ENCODE results near the gene TRMT2A.

TRMT2A gene

DNA sequence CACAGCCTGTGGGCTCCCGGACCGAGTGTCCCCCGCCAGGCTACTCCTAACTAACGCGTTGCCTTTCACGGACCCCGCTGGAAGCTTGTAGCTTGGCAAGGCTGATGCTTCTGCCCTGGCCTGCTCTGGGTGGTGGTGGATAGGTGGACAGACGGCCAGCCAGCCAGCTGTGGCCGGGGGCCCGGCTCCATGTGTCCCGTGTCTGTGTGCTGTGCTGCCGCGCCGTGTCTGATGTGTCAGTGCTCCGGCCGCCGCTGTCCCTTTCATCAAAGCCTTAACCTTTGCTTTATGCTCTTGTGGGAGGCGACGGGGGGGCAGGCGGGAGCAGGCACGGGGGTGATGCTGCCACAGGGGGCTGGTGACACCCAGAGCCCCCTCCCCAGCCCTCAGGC is 28.8 kb upstream of the TRMT2A start:
- Histone ChIP-seq H3F3A (ENCODE audit: low read depth) (no peaks in the 10 kb centered on the region), H4K20me1 (ENCODE audit: insufficient read depth, low read length, poor library complexity, severe bottlenecking) (no peaks in the 10 kb centered on the region), H3K4me3 (ENCODE audit: low read length, poor library complexity, severe bottlenecking) (no peak overlapping the region), H3K9ac (ENCODE audit: low read depth, low read length, poor library complexity, severe bottlenecking) (no peak overlapping the region), H2AFZ (ENCODE audit: low read length) (no peak overlapping the region), H3K9me3 (ENCODE audit: insufficient read depth, low read depth, low read length) (no peaks in the 10 kb centered on the region), H3K36me3 (ENCODE audit: insufficient read depth, low read length) (no peaks in the 10 kb centered on the region), H3K27me3 (ENCODE audit: insufficient read depth, low read length, poor library complexity, severe bottlenecking) (no peaks in the 10 kb centered on the region), H3K79me2 (ENCODE audit: insufficient read depth, low read length) (no peaks in the 10 kb centered on the region), H3K9me2 (replicated peaks; ENCODE audit: low read depth, low read length) (no peaks in the 10 kb centered on the region), H3K4me1 (ENCODE audit: insufficient read depth, low read length, poor library complexity, severe bottlenecking) (peaks cover 12% of the 10 kb centered on the region), H3K4me2 (ENCODE audit: low read depth, low read length, poor library complexity, severe bottlenecking) (no peak overlapping the region)
- TF ChIP-seq EZH2phosphoT487 (IDR thresholded peaks at IDR 0.05; ENCODE audit: borderline replicate concordance): no peak
- TF ChIP-seq, protein P1, sequence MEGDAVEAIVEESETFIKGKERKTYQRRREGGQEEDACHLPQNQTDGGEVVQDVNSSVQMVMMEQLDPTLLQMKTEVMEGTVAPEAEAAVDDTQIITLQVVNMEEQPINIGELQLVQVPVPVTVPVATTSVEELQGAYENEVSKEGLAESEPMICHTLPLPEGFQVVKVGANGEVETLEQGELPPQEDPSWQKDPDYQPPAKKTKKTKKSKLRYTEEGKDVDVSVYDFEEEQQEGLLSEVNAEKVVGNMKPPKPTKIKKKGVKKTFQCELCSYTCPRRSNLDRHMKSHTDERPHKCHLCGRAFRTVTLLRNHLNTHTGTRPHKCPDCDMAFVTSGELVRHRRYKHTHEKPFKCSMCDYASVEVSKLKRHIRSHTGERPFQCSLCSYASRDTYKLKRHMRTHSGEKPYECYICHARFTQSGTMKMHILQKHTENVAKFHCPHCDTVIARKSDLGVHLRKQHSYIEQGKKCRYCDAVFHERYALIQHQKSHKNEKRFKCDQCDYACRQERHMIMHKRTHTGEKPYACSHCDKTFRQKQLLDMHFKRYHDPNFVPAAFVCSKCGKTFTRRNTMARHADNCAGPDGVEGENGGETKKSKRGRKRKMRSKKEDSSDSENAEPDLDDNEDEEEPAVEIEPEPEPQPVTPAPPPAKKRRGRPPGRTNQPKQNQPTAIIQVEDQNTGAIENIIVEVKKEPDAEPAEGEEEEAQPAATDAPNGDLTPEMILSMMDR (conservative IDR thresholded peaks at IDR 0.05; ENCODE audit: low read length): no peak

DNA sequence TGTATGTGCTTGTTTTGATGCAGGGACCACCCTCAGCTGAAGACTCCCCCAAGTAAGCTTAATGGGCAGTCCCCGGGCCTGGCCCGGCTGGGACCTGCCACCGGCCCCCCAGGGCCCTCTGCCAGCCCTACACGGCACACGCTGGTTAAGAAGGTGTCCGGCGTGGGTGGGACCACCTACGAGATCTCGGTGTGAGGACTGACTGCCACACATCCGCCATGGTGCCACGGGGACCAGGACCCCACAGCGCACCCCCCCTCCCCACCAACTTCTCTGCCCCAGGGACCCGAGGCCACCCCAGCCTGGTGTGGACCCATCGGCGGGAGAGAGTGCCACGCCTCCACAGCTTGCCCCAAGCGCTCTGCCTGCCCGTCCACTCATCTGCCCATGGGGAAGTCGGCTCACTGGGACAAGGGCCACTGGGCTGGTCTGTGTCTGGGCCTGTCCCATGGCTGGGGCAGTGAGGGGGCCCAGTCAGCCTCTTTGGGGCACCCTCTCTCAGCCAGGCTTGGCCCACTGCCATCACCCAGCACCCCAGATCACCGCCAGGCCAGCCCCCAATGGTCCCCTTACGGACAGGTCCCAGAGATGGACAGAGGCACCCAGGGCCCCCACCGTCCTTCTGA is 28.3 kb upstream of the TRMT2A start:
- H3K4me2 ChIP-seq (ENCODE audit: low read depth, low read length, poor library complexity, severe bottlenecking): no peak overlapping the region
- peaks cover 12% of the 10 kb centered on the region for H3K4me1 ChIP-seq (ENCODE audit: insufficient read depth, low read length, poor library complexity, severe bottlenecking)
- no peaks in the 10 kb centered on the region for H4K20me1 ChIP-seq (ENCODE audit: insufficient read depth, low read length, poor library complexity, severe bottlenecking)
- no peaks in the 10 kb centered on the region for H3K9me3 ChIP-seq (ENCODE audit: insufficient read depth, low read depth, low read length)
- no peak overlapping the region for H3K9ac ChIP-seq (ENCODE audit: low read depth, low read length, poor library complexity, severe bottlenecking)
- no peaks in the 10 kb centered on the region for H3K9me2 ChIP-seq (replicated peaks; ENCODE audit: low read depth, low read length)
- H3K4me3 ChIP-seq (ENCODE audit: low read length, poor library complexity, severe bottlenecking): no peak overlapping the region
- TF ChIP-seq, protein P1 (conservative IDR thresholded peaks at IDR 0.05; ENCODE audit: low read length): no peak
- TF ChIP-seq EZH2phosphoT487 (IDR thresholded peaks at IDR 0.05; ENCODE audit: borderline replicate concordance): no peak
- no peaks in the 10 kb centered on the region for H3K36me3 ChIP-seq (ENCODE audit: insufficient read depth, low read length)
- no peaks in the 10 kb centered on the region for H3K79me2 ChIP-seq (ENCODE audit: insufficient read depth, low read length)
- H2AFZ ChIP-seq (ENCODE audit: low read length): no peak overlapping the region
- no peaks in the 10 kb centered on the region for H3F3A ChIP-seq (ENCODE audit: low read depth)
- H3K27me3 ChIP-seq (ENCODE audit: insufficient read depth, low read length, poor library complexity, severe bottlenecking): no peaks in the 10 kb centered on the region

DNA sequence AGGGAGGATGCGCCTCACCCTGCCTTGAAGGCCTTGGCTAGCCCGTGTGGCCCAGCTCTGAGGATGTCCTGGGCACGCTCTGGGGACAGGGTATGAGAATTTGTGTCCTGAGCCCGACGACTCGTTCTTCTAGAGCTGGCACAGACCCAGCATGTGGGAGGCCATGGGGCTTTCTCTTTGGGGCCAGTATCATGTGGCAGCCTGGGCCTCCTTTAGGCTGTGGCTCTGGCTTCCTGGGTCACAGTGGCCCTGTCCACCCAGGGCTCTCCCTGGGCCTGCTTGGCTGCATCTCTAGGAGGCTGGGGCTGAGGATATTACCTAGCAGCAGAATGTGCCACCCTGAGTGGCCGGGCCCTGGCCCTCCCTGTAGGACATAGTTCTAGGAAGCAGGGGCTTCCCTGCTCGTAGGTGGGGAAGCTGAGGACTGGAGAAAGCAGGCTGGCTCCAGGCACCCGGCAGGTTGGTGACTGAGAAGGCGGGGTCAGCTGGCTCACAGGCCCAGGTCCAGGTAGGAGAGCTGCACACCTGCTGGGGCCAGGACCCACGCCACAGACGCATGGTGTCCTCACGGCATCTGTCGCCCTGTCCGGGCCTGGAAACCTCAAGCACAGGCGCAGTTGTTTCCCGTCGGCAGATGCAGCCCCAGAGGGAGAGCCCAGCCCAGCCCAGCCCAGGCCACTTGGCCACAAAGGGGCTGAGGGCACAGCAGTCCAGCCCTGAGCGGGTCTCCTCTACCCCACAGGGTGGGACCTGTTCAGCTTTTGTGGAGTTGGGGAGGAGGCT is 27.0 kb upstream of the TRMT2A start:
- Histone ChIP-seq H3K4me2 (ENCODE audit: low read depth, low read length, poor library complexity, severe bottlenecking) (no peak overlapping the region), H3K36me3 (ENCODE audit: insufficient read depth, low read length) (no peaks in the 10 kb centered on the region; the same call in 1 of the 2 replicates), H3F3A (ENCODE audit: low read depth) (no peaks in the 10 kb centered on the region)

More for the DNA sequence above, 27.0 kb upstream of the TRMT2A start:
- no peak overlapping the region for H3K9ac ChIP-seq (ENCODE audit: low read depth, low read length, poor library complexity, severe bottlenecking)
- no peak overlapping the region for H3K4me3 ChIP-seq (ENCODE audit: low read length, poor library complexity, severe bottlenecking)
- H2AFZ ChIP-seq (ENCODE audit: low read length): no peak overlapping the region
- H3K4me1 ChIP-seq (ENCODE audit: insufficient read depth, low read length, poor library complexity, severe bottlenecking): peaks cover 12% of the 10 kb centered on the region
- no peaks in the 10 kb centered on the region for H3K9me2 ChIP-seq (replicated peaks; ENCODE audit: low read depth, low read length)
- H3K27me3 ChIP-seq (ENCODE audit: insufficient read depth, low read length, poor library complexity, severe bottlenecking): no peaks in the 10 kb centered on the region
- no peaks in the 10 kb centered on the region for H4K20me1 ChIP-seq (ENCODE audit: insufficient read depth, low read length, poor library complexity, severe bottlenecking)
- no peaks in the 10 kb centered on the region for H3K9me3 ChIP-seq (ENCODE audit: insufficient read depth, low read depth, low read length)
- H3K79me2 ChIP-seq (ENCODE audit: insufficient read depth, low read length): no peaks in the 10 kb centered on the region
- TF ChIP-seq EZH2phosphoT487 (IDR thresholded peaks at IDR 0.05; ENCODE audit: borderline replicate concordance): no peak
- TF ChIP-seq, protein P1 (conservative IDR thresholded peaks at IDR 0.05; ENCODE audit: low read length): no peak

Measured in Loucy (cell line).